Liver (tissue), 3 donors: ENCODE results near the gene TPCN1.

Experiments
- EGR1 ChIP-seq, 2 donors: IDR thresholded peaks; 2 replicates each; pipeline ENCODE4 v1.6.1; 2016 to 2018; ENCODE audit warnings: antibody characterized with exemption in 2 of 2, low read depth in 2 of 2
- JUND ChIP-seq, 2 donors: IDR thresholded peaks; 2 replicates each; pipeline ENCODE4 v1.6.1; 2016; ENCODE audit warnings: antibody characterized with exemption in 2 of 2
- MAX ChIP-seq: IDR thresholded peaks from 2 replicates; pipeline ENCODE4 v1.6.1; 2016; ENCODE audit warnings: antibody characterized with exemption
- RAD21 ChIP-seq, 2 donors: IDR thresholded peaks; 2 replicates each; pipeline ENCODE4 v1.6.1; 2016; ENCODE audit warnings: antibody characterized with exemption in 2 of 2, mild to moderate bottlenecking in 2 of 2
- REST ChIP-seq: IDR thresholded peaks from 2 replicates; pipeline ENCODE4 v1.6.1; 2016; ENCODE audit warnings: antibody characterized with exemption, mild to moderate bottlenecking
- SP1 ChIP-seq: IDR thresholded peaks from 2 replicates; pipeline ENCODE4 v1.6.1; 2018; ENCODE audit warnings: antibody characterized with exemption, mild to moderate bottlenecking
- TAF1 ChIP-seq: conservative IDR thresholded peaks from 2 replicates; pipeline ENCODE4 v1.6.1; 2016; ENCODE audit warnings: antibody characterized with exemption, mild to moderate bottlenecking
- YY1 ChIP-seq: IDR thresholded peaks from 2 replicates; pipeline ENCODE4 v1.6.1; 2016; ENCODE audit warnings: antibody characterized with exemption, mild to moderate bottlenecking
- TF ChIP-seq, protein P1 (sequence below): fragments of 150-350 bp; IDR thresholded peaks from 2 replicates; pipeline ENCODE4 v1.5.1; 2017; ENCODE audit warnings: improper control_type of control experiment, low read depth, low read length; ENCODE audit not compliant: missing input control
- TF ChIP-seq, protein P2 (sequence below): IDR thresholded peaks from 2 replicates; pipeline ENCODE4 v1.6.1; 2016; ENCODE audit warnings: antibody characterized with exemption
- donor health status: healthy.
- donor health status: healthy.

DNA sequence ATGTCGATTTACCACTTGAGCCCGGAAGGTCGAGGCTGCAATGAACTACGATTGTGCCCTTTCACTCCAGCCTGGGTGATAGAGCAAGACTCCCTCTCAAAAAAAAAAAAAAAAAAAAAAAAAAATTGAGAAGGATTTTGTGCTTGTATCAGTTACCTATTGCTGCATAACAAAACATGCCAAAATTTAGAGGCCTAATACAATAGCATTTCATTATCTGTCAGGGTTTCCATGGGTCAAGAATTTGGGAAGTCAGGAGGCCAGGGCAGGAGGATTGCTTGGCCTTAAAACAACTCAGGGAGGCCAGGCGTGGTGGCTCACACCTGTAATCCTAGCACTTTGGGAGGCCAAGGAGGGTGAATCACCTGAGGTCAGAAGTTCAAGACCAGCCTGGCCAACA lies 118.3 kb downstream of the TPCN1 start:
- TF ChIP-seq, protein P1, sequence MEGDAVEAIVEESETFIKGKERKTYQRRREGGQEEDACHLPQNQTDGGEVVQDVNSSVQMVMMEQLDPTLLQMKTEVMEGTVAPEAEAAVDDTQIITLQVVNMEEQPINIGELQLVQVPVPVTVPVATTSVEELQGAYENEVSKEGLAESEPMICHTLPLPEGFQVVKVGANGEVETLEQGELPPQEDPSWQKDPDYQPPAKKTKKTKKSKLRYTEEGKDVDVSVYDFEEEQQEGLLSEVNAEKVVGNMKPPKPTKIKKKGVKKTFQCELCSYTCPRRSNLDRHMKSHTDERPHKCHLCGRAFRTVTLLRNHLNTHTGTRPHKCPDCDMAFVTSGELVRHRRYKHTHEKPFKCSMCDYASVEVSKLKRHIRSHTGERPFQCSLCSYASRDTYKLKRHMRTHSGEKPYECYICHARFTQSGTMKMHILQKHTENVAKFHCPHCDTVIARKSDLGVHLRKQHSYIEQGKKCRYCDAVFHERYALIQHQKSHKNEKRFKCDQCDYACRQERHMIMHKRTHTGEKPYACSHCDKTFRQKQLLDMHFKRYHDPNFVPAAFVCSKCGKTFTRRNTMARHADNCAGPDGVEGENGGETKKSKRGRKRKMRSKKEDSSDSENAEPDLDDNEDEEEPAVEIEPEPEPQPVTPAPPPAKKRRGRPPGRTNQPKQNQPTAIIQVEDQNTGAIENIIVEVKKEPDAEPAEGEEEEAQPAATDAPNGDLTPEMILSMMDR = no peak
- TF ChIP-seq SP1 = no peak
- TF ChIP-seq, protein P2, sequence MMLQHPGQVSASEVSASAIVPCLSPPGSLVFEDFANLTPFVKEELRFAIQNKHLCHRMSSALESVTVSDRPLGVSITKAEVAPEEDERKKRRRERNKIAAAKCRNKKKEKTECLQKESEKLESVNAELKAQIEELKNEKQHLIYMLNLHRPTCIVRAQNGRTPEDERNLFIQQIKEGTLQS = no peak
- no peak for TF ChIP-seq RAD21 (IDR thresholded peaks at IDR 0.05)
- TF ChIP-seq YY1 = no peak
- TF ChIP-seq MAX = no peak
- no peak for TF ChIP-seq TAF1
- TF ChIP-seq REST = no peak
- TF ChIP-seq JUND (IDR thresholded peaks at IDR 0.05) = no peak
- TF ChIP-seq EGR1 (IDR thresholded peaks at IDR 0.05; ENCODE audit: low read depth in 2 of 2) = no peak
